Left ventricle myocardium inferior (tissue), 1 donor: ENCODE measurements around the gene PRELID2. TPM values are rescaled to one million over a fixed set of nuclear protein-coding genes. Genes with fewer than 3 reads are reported as not detected.
"Not testable (repeated sequence)": the region's sequence is repeated elsewhere in the genome, so short reads cannot be mapped to it uniquely, and the experiment has no call there.

Source experiments
- DNase-seq: peaks from one replicate; pipeline ENCODE4 v3.0.0-alpha.2; 2020
- H3K27ac ChIP-seq: fragments of 200-600 bp; replicated peaks from 2 replicates; pipeline ENCODE4 v1.8.0; 2021
- H3K27me3 ChIP-seq: fragments of 200-600 bp; 2 replicates; pipeline ENCODE4 v1.8.0; 2021; ENCODE audit warnings: low read depth
- H3K36me3 ChIP-seq: fragments of 200-600 bp; 2 replicates; pipeline ENCODE4 v1.8.0; 2021
- H3K4me1 ChIP-seq: fragments of 200-600 bp; 2 replicates; pipeline ENCODE4 v1.8.0; 2021
- H3K4me3 ChIP-seq: fragments of 200-600 bp; 2 replicates; pipeline ENCODE4 v1.8.0; 2021; ENCODE audit warnings: mild to moderate bottlenecking, moderate library complexity
- H3K9me3 ChIP-seq: fragments of 200-600 bp; replicated peaks from 2 replicates; pipeline ENCODE4 v1.8.0; 2021
- CTCF ChIP-seq: fragments of 200-600 bp; IDR thresholded peaks from 2 replicates; pipeline ENCODE4 v1.8.0; 2021; ENCODE audit warnings: antibody characterized with exemption, mild to moderate bottlenecking, borderline replicate concordance
- intact Hi-C: fragments of 100-400 bp; cut with micrococcal nuclease; formaldehyde crosslinking; loops from one replicate; pipeline ENCODE4 v1.11.0; 2022
- total RNA-seq: library from RNA; stranded (reverse); fragmentation: NEBNext Ultra II Directional; extraction: Animal tissue kit (Norgen Biotek cat#: 25700); gene quantifications from one replicate; pipeline ENCODE4 v1.2.1, GENCODE V29; 2021
- donor health status: DM: no; HTN: yes; CAD: no; lungs with severe emphysema.

PRELID2 gene
- total RNA-seq, 1 donor from 2014 or later: 12.2 TPM

- DNase-seq: no peak
- intact Hi-C loops: no loop called here
- Histone ChIP-seq H3K27me3 (no peaks in the 10 kb centered on the region), H3K9me3 (no peaks in the 10 kb centered on the region), H3K4me3 (no peak overlapping the region), H3K27ac (no peak overlapping the region), H3K36me3 (no peaks in the 10 kb centered on the region), H3K4me1 (peaks cover 28% of the 10 kb centered on the region)
- TF ChIP-seq CTCF: no peak
These were observed 3.1 kb upstream of the PRELID2 start for GRCh38 chr5:145838276-145838675.

- H3K36me3 ChIP-seq, H3K9me3 ChIP-seq, H3K27me3 ChIP-seq, DNase-seq, intact Hi-C loops: not testable (repeated sequence)
- peaks cover 29% of the 10 kb centered on the region for H3K4me1 ChIP-seq
- H3K27ac ChIP-seq: peak overlapping the region; percentile 81
- peak overlapping the region; percentile 78 for H3K4me3 ChIP-seq
These were observed 1.1 kb upstream of the PRELID2 start for GRCh38 chr5:145836241-145836640.

GRCh38 chr5:145835848-145836239 lies 702 bp upstream of the PRELID2 start:
- Histone ChIP-seq H3K9me3 (no peaks in the 10 kb centered on the region), H3K4me3 (peak overlapping the region; percentile 78), H3K27ac (peak overlapping the region; percentile 81), H3K4me1 (peaks cover 33% of the 10 kb centered on the region), H3K36me3 (no peaks in the 10 kb centered on the region), H3K27me3 (no peaks in the 10 kb centered on the region)
- no peak for TF ChIP-seq CTCF
- intact Hi-C loops: no loop called here
- DNase-seq: no peak

- Histone ChIP-seq H3K4me3 (peak overlapping the region; percentile 78), H3K27ac (peak overlapping the region; percentile 81), H3K27me3 (no peaks in the 10 kb centered on the region), H3K4me1 (peaks cover 46% of the 10 kb centered on the region), H3K36me3 (no peaks in the 10 kb centered on the region), H3K9me3 (no peaks in the 10 kb centered on the region)
- TF ChIP-seq CTCF: no peak
- DNase-seq: no peak
- intact Hi-C loops: no loop called here
These were observed 607 bp downstream of the PRELID2 start for GRCh38 chr5:145834554-145834916.

- TF ChIP-seq CTCF: no peak
- H3K9me3 ChIP-seq: no peaks in the 10 kb centered on the region
- H3K27me3 ChIP-seq: no peaks in the 10 kb centered on the region
- H3K4me3 ChIP-seq: no peak overlapping the region
- H3K4me1 ChIP-seq: peaks cover 48% of the 10 kb centered on the region
- no peaks in the 10 kb centered on the region for H3K36me3 ChIP-seq
- intact Hi-C loops: no loop called here
- no peak for DNase-seq
- H3K27ac ChIP-seq: no peak overlapping the region
These were observed 1.4 kb downstream of the PRELID2 start for GRCh38 chr5:145833631-145834200.

GRCh38 chr5:145830594-145830993 lies 4.5 kb downstream of the PRELID2 start:
- no peak for TF ChIP-seq CTCF
- no peak overlapping the region for H3K27ac ChIP-seq
- intact Hi-C loops: no loop called here
- DNase-seq: no peak
- H3K4me3 ChIP-seq: no peak overlapping the region
- peaks cover 38% of the 10 kb centered on the region for H3K4me1 ChIP-seq
- H3K36me3 ChIP-seq: no peaks in the 10 kb centered on the region
- no peaks in the 10 kb centered on the region for H3K27me3 ChIP-seq
- no peaks in the 10 kb centered on the region for H3K9me3 ChIP-seq
